ENCODE measurements around the gene MAPT.

GRCh38 chr17:45914047-45914717 is 19.8 kb downstream of the MAPT start:
- TF ChIP-seq ZBTB7A (IDR thresholded peaks at IDR 0.05; ENCODE audit: low read depth) (no peak), YY1 (IDR thresholded peaks at IDR 0.05; ENCODE audit: low read depth) (no peak), CEBPB (IDR thresholded peaks at IDR 0.05) (no peak)
- TF ChIP-seq, protein P1, sequence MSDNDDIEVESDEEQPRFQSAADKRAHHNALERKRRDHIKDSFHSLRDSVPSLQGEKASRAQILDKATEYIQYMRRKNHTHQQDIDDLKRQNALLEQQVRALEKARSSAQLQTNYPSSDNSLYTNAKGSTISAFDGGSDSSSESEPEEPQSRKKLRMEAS (IDR thresholded peaks at IDR 0.05), result no peak

Measured in Ishikawa (cell line).